ENCODE measurements around the gene TNFRSF14.

The TNFRSF14 gene

DNA sequence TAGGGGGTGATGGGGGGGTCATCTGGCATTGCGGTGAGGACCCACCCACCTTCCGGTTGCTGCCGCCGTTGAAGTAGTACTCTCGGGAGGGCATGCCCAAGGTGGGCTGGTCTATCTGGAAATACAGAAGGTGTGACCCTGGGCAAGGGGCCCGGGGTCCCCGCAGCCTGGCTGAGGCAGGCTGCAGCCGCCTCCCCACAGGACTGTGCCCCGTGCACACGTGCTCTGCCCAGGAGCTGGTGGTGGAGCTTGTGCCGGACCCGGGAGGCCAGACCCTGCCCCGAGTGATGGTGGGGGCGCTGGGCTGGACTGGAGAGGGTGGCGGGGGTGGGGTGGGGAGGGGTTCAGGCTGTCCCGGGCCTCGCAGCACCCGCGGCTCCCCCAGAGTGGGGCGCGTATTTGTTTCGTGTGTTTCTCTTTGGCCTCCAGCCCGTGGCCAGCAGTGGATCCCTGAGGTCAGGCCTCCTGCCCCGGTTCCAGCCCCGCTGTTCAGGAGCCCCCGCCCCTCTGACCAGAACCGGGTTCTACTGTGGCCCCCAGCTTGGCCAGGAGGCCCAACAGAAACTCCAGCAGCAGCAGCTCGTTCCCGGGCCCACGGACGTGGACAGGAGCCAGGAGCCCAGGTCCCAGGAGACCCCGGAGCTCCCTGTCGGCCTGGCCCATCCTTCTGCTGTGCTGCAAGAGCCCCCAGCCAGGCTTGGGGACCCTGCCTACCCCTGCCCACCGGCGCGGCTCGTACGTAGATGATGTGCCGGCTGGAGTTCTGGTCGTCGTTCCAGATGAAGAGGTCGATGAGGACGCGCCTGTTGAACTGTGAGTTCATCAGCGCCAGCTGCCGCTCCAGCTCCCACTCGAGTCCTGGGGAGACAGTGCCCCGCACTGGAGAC lies 49.6 kb downstream of the TNFRSF14 start:
- peaks cover 76% of the 10 kb centered on the region for H3K4me1 ChIP-seq
- no peak for TF ChIP-seq Cebpa-rat (IDR thresholded peaks at IDR 0.05)
- no peaks in the 10 kb centered on the region for H3K36me3 ChIP-seq
- H3K27ac ChIP-seq = peak overlapping the region; percentile 46; the same call in 1 of the 2 replicates
- no peaks in the 10 kb centered on the region for H3K9me3 ChIP-seq
- H3K27me3 ChIP-seq = peaks cover 24% of the 10 kb centered on the region
- H3K9ac ChIP-seq = 0 out of 2 replicates have a peak overlapping the region, but pooled peaks have one; percentile 19
- H3K4me3 ChIP-seq = 0 out of 2 replicates have a peak overlapping the region, but pooled peaks have one; percentile 0
- H4K20me1 ChIP-seq = no peaks in the 10 kb centered on the region
- H3K4me2 ChIP-seq = peak overlapping the region; percentile 91

DNA sequence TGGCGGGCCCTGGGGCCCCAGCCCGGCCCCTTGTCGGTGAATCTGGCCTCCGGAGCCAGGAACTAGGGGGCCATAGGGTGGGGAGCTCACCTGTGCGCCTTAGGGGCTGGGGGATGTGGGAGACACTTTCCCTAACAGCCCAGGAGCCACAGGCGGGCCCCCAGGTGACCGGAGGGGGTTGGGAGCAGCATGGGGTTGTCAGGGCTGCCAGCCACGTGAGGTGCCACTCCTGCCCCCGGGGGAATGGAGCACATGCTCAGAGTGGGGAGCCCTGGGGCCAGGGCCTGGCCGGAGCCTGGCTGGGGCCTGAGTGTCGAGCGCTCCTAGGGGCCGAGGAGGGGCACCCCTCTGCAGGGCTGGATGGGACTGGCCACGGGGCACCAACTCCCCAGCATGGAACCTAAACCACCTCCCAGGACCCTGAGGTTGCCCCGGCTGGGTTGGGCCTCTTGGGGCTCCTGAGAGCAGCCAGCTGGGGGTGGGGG lies 50.3 kb downstream of the TNFRSF14 start:
- Histone ChIP-seq H3K36me3 (no peaks in the 10 kb centered on the region), H4K20me1 (peaks cover under 1% of the 10 kb centered on the region; the same call in 1 of the 2 replicates), H3K9me3 (no peaks in the 10 kb centered on the region), H3K27me3 (peaks cover 22% of the 10 kb centered on the region), H3K27ac (peak overlapping the region; percentile 46; the same call in 1 of the 2 replicates), H3K4me1 (peaks cover 82% of the 10 kb centered on the region), H3K9ac (0 out of 2 replicates have a peak overlapping the region, but pooled peaks have one; percentile 19), H3K4me3 (no peak overlapping the region), H3K4me2 (peak overlapping the region; percentile 91)
- no peak for TF ChIP-seq Cebpa-rat (IDR thresholded peaks at IDR 0.05)

DNA sequence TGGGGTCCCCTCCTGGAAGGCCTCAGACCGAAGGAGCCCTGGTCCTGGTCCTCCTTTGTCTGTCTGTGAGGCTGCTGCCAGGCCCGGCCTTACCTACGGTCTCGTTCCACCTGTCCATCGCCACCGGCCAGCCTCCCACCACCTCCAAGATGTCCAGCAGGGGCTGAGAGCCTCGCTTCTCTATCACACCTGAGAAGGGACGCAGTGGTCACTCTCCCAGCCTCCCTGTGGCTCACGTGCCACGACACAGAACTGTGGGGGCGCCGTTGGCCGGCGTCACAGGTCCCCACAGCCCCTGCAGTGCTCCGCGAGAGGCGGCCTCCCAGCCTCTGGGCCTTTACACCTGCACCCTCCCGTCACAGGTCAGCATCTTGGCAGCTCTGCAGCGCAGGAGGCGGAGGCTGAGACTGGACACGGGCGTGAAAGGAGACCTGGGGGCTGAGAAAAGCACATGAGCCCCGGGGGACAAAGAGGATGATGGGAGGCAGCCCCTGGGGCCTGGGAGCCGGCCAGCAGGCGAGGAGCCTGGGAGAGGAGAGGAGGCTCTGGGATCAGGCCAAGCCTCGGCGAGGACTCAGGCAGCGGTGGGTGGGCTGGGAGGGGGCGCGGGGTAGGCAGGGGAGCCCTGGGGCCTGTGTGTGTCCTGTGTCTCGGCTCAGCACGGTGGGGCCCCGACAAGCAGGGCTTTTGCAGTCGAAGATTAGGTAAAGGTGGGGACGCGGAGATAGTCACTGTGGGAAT lies 50.9 kb downstream of the TNFRSF14 start:
- no peaks in the 10 kb centered on the region for H3K9me3 ChIP-seq
- H3K4me1 ChIP-seq = peaks cover 83% of the 10 kb centered on the region
- no peak overlapping the region for H3K4me3 ChIP-seq
- 0 out of 2 replicates have a peak overlapping the region, but pooled peaks have one; percentile 19 for H3K9ac ChIP-seq
- H3K4me2 ChIP-seq = peak overlapping the region; percentile 91
- TF ChIP-seq Cebpa-rat (IDR thresholded peaks at IDR 0.05) = no peak
- no peaks in the 10 kb centered on the region for H3K36me3 ChIP-seq
- peaks cover 16% of the 10 kb centered on the region; the same call in 1 of the 2 replicates for H3K27me3 ChIP-seq
- peaks cover 4% of the 10 kb centered on the region; the same call in 1 of the 2 replicates for H4K20me1 ChIP-seq
- peak overlapping the region; percentile 46; the same call in 1 of the 2 replicates for H3K27ac ChIP-seq

DNA sequence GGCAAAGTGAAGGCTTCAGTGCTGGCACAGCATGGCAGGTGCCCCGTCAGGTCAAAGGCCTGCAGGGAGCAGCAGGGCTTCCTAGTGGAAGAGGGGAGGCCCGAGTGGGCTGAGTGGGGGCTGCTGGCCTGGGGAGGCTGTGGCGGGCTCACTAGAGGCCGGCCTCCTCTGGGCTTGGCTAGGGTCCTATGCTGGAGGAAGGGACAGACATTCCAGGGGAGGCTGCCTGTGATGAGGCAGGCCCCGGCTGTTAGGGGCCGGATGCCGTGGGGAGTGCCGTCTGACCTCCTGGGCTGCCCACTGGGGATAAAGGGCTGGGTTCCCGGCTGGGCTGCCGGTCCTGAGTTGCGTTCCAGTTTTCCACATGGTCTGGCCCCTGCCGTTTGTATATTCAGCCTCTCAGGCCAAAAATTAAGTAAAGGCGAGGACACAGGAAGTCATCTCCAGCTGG lies 51.5 kb downstream of the TNFRSF14 start:
- Histone ChIP-seq H3K9ac (no peak overlapping the region), H3K27me3 (peaks cover 10% of the 10 kb centered on the region; the same call in 1 of the 2 replicates), H3K4me2 (no peak overlapping the region), H3K9me3 (no peaks in the 10 kb centered on the region), H3K4me1 (peaks cover 83% of the 10 kb centered on the region), H3K4me3 (no peak overlapping the region), H3K36me3 (no peaks in the 10 kb centered on the region), H4K20me1 (peaks cover 4% of the 10 kb centered on the region; the same call in 1 of the 2 replicates), H3K27ac (no peak overlapping the region)
- no peak for TF ChIP-seq Cebpa-rat (IDR thresholded peaks at IDR 0.05)

DNA sequence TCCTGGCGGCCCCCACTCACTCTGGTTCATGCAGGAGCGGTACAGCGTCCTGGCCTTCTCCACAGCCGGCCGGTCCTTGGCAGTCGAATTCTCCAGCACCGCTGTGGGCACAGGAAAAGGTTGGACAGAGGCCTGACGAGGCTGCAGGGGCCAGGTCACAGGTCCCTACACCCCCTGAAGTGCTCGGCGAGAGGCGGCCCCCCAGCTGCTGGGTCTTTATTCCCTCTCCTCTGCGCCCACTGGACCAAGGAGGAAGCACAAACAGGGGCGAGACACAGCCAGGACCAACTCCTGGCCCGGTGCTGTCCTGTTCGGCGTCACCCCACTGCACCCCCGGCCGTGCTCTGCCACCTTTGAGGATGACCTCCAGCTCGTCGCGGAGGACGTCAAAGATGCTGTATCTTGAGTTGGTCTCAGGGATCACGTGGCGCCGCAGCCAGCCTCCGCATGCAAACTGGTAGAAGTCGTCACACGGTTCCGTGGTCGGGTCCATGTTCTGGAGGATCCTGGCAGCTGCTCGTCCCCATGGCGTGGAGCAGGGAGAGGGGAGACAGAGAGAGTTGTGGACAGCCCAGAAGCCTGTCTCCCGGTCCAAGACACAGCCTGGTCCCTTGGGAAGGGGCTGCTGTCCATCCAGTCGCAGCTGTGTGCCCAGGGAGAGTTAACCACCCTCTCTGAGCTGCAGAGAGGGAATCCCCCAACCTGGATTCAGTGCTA lies 53.3 kb downstream of the TNFRSF14 start:
- H3K36me3 ChIP-seq = no peaks in the 10 kb centered on the region
- peak overlapping the region; percentile 95 for H3K4me2 ChIP-seq
- H3K27me3 ChIP-seq = no peaks in the 10 kb centered on the region
- peaks cover 4% of the 10 kb centered on the region; the same call in 1 of the 2 replicates for H4K20me1 ChIP-seq
- no peak overlapping the region for H3K9ac ChIP-seq
- H3K4me1 ChIP-seq = peaks cover 68% of the 10 kb centered on the region
- no peak overlapping the region for H3K27ac ChIP-seq
- peaks cover 16% of the 10 kb centered on the region for H3K9me3 ChIP-seq
- H3K4me3 ChIP-seq = no peak overlapping the region
- TF ChIP-seq Cebpa-rat (IDR thresholded peaks at IDR 0.05) = no peak

DNA sequence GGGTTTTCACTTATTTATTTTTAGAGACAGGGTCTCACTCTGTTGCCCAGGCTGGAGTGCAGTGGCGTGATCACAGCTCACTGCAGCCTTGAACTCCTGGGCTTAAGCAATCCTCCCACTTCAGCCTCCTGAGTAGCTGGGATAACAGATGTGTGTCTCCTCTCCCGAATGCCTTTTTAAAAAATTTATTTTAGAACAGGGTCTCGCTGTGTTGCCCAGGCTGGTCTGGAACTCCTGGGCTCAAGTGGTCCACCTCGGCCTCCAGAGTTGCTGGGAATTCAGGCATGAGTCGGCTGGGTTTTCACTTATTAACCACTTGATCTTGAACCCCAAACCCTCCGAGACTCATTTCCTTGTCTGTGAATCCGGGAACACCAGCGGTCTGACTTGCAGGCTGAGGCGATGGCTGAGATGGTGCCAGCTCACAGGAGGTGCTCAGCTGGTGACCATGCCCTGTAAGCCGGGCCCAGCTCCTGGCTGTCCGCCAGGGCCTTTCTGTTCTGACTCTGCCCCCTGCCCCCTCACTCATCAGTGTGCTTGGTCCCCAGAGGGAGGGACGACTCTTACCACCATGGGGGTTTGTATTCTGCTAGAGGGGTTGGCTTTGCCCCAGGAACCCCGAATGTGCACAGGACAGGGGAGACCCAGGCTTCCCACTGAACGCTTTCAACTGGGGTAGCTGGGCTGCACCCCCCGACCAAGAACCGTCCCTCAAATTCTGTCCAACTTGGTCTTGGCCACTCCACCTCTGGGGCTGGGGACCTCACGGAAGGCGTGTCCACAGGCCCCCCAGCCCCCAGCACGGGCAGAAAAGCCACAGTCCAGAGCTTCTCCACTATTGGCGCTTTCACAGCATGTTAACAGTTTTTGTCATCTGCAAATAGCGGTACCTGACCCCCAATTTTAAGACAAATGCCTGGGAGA lies 54.1 kb downstream of the TNFRSF14 start:
- Histone ChIP-seq H3K9ac (no peak overlapping the region), H4K20me1 (peaks cover 4% of the 10 kb centered on the region; the same call in 1 of the 2 replicates), H3K9me3 (peaks cover 24% of the 10 kb centered on the region), H3K4me3 (no peak overlapping the region), H3K27ac (no peak overlapping the region), H3K27me3 (no peaks in the 10 kb centered on the region), H3K36me3 (no peaks in the 10 kb centered on the region), H3K4me1 (peaks cover 60% of the 10 kb centered on the region), H3K4me2 (peak overlapping the region; percentile 95)
- no peak for TF ChIP-seq Cebpa-rat (IDR thresholded peaks at IDR 0.05)

DNA sequence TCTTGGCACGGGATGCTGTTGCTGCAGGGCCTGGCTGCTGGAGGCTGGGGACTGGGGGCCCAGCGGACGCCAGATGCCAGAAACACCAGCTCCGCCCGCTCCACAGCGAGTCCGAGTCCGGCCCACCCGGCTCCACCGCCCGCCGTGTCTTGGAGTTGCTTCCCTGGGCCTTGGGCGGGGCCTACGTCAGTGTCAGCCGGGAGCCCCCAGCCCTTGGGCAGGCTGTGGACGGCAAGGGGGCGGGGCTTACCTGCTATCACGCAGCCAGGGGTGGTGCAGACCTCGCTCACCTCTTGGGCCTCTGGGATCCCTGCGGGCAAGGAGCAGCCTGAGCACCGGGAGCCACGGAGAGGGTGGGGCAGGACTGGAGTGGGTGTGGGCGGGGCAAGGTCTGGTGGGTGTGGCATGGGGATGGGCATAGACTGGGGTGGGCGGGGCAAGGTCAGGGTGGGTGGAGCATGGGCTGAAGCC lies 54.9 kb downstream of the TNFRSF14 start:
- no peak overlapping the region for H3K4me3 ChIP-seq

More for the DNA sequence above, 54.9 kb downstream of the TNFRSF14 start:
- no peak for TF ChIP-seq Cebpa-rat (IDR thresholded peaks at IDR 0.05)
- Histone ChIP-seq H3K9me3 (peaks cover 29% of the 10 kb centered on the region), H3K4me2 (peak overlapping the region; percentile 95), H4K20me1 (peaks cover 4% of the 10 kb centered on the region; the same call in 1 of the 2 replicates), H3K27ac (no peak overlapping the region), H3K36me3 (no peaks in the 10 kb centered on the region), H3K9ac (no peak overlapping the region), H3K27me3 (no peaks in the 10 kb centered on the region), H3K4me1 (peaks cover 52% of the 10 kb centered on the region)
